ENCODE results near the gene EIF3M. TPM values are rescaled to one million over a fixed set of nuclear protein-coding genes. Genes with fewer than 3 reads are reported as not detected.

EIF3M gene
- total and polyA plus RNA-seq, 2 donors from 2014 or later, result 168 to 300 TPM

- DNase-seq (no peak), FAIRE-seq (no peak)
- H3K27me3 ChIP-seq (ENCODE audit: control insufficient read depth, insufficient read depth, low read length), result no peaks in the 10 kb centered on the region
- no peak overlapping the region for H3K9ac ChIP-seq (ENCODE audit: low read length in 3 of 3)
- intact Hi-C loops (cut with DNase I), result no loop called here
- TF ChIP-seq CTCF (IDR thresholded peaks at IDR 0.05; ENCODE audit: borderline replicate concordance, extremely low read depth, insufficient read depth), result no peak
- no peak overlapping the region for H3K4me3 ChIP-seq (ENCODE audit: low read length in 3 of 3)
- H3K9me3 ChIP-seq (ENCODE audit: control insufficient read depth in 2 of 3, insufficient read depth in 1 of 3, low read length in 3 of 3), result no peaks in the 10 kb centered on the region
- peaks cover 0 to 8% (median 3%) of the 10 kb centered on the region in 3 donors for H3K4me1 ChIP-seq (ENCODE audit: control insufficient read depth in 2 of 3, insufficient read depth in 2 of 3, low read depth in 1 of 3, low read length in 3 of 3)
- no peak overlapping the region for H3K27ac ChIP-seq (ENCODE audit: low read depth in 2 of 2, low read length in 2 of 2)
- H3K36me3 ChIP-seq (ENCODE audit: control insufficient read depth in 2 of 3, insufficient read depth in 3 of 3, low read length in 3 of 3), result no peaks in the 10 kb centered on the region
Observed at GRCh38 chr11:32567154-32567553, 16.5 kb upstream of the EIF3M start.

DNA sequence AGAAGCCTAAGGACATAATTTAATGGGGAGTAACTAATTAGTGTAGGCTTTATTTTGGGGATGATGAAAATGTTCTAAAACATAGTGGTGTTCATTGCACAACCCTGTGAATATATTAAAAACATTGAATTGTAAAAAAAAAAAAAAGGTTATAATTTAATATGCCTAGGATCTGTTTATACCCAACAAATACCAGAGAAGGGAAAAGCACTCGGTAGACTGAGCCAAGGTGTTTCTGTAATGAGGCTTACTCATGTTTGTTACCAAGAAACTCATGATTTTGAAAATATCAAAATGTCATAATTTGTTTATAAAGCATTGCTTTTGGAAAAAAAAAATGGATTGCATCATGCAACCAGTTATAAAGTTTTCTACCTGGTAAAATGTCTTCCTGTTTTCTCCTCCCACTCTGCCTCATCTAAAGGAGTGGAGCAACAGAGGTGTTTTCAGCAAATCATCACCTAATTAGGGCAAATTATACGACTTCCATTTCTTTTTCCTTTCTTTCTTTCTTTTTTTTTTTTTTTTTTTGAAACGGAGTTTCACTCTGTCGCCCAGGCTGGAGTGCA, 14.2 kb upstream of the EIF3M start:
- H3K36me3 ChIP-seq (ENCODE audit: control insufficient read depth in 2 of 3, insufficient read depth in 3 of 3, low read length in 3 of 3), result no peaks in the 10 kb centered on the region
- H3K4me1 ChIP-seq (ENCODE audit: control insufficient read depth in 2 of 3, insufficient read depth in 2 of 3, low read depth in 1 of 3, low read length in 3 of 3), result peaks cover 0 to 4% (median 0%) of the 10 kb centered on the region in 3 donors
- H3K4me3 ChIP-seq (ENCODE audit: low read length in 3 of 3), result no peak overlapping the region
- FAIRE-seq (no peak), DNase-seq (no peak)
- H3K27me3 ChIP-seq (ENCODE audit: control insufficient read depth, insufficient read depth, low read length), result no peaks in the 10 kb centered on the region
- no peak overlapping the region for H3K9ac ChIP-seq (ENCODE audit: low read length in 3 of 3)
- no peaks in the 10 kb centered on the region for H3K9me3 ChIP-seq (ENCODE audit: control insufficient read depth in 2 of 3, insufficient read depth in 1 of 3, low read length in 3 of 3)
- intact Hi-C loops (cut with DNase I), result no loop called here
- no peak for TF ChIP-seq CTCF (IDR thresholded peaks at IDR 0.05; ENCODE audit: borderline replicate concordance, extremely low read depth, insufficient read depth)
- no peak overlapping the region for H3K27ac ChIP-seq (ENCODE audit: low read depth in 2 of 2, low read length in 2 of 2)

- Histone ChIP-seq H3K4me3 (ENCODE audit: low read length in 3 of 3) (no peak overlapping the region), H3K9me3 (ENCODE audit: control insufficient read depth in 2 of 3, insufficient read depth in 1 of 3, low read length in 3 of 3) (no peaks in the 10 kb centered on the region), H3K4me1 (ENCODE audit: control insufficient read depth in 2 of 3, insufficient read depth in 2 of 3, low read depth in 1 of 3, low read length in 3 of 3) (peaks cover 0 to 4% (median 0%) of the 10 kb centered on the region in 3 donors), H3K9ac (ENCODE audit: low read length in 3 of 3) (no peak overlapping the region), H3K27ac (ENCODE audit: low read depth in 2 of 2, low read length in 2 of 2) (no peak overlapping the region), H3K36me3 (ENCODE audit: control insufficient read depth in 2 of 3, insufficient read depth in 3 of 3, low read length in 3 of 3) (no peaks in the 10 kb centered on the region), H3K27me3 (ENCODE audit: control insufficient read depth, insufficient read depth, low read length) (no peaks in the 10 kb centered on the region)
- intact Hi-C loops (cut with DNase I), result no loop called here
- TF ChIP-seq CTCF (IDR thresholded peaks at IDR 0.05; ENCODE audit: borderline replicate concordance, extremely low read depth, insufficient read depth), result no peak
- FAIRE-seq (no peak), DNase-seq (peak in 4 of 5 donors; percentile 82 to 89 (median 84))
Observed at GRCh38 chr11:32571039-32571438, 12.6 kb upstream of the EIF3M start.

- DNase-seq (no peak), FAIRE-seq (no peak)
- no peaks in the 10 kb centered on the region for H3K36me3 ChIP-seq (ENCODE audit: control insufficient read depth in 2 of 3, insufficient read depth in 3 of 3, low read length in 3 of 3)
- no peaks in the 10 kb centered on the region for H3K27me3 ChIP-seq (ENCODE audit: control insufficient read depth, insufficient read depth, low read length)
- no peaks in the 10 kb centered on the region for H3K9me3 ChIP-seq (ENCODE audit: control insufficient read depth in 2 of 3, insufficient read depth in 1 of 3, low read length in 3 of 3)
- H3K9ac ChIP-seq (ENCODE audit: low read length in 3 of 3), result no peak overlapping the region
- no peak overlapping the region for H3K27ac ChIP-seq (ENCODE audit: low read depth in 2 of 2, low read length in 2 of 2)
- H3K4me3 ChIP-seq (ENCODE audit: low read length in 3 of 3), result no peak overlapping the region
- TF ChIP-seq CTCF (IDR thresholded peaks at IDR 0.05; ENCODE audit: borderline replicate concordance, extremely low read depth, insufficient read depth), result no peak
- intact Hi-C loops (cut with DNase I), result no loop called here
- H3K4me1 ChIP-seq (ENCODE audit: control insufficient read depth in 2 of 3, insufficient read depth in 2 of 3, low read depth in 1 of 3, low read length in 3 of 3), result peaks cover 0 to 4% (median 0%) of the 10 kb centered on the region in 3 donors
Observed at GRCh38 chr11:32573228-32573627, 10.4 kb upstream of the EIF3M start.
